Erythroblast (primary cell): ENCODE data around the gene IFT22.
"Not testable (repeated sequence)": the region's sequence is repeated elsewhere in the genome, so short reads cannot be mapped to it uniquely, and the experiment has no call there.

Source experiments
- DNase-seq, 2 experiments: peaks; one replicate each; lab custom pipeline; 2025; lab: John Stamatoyannopoulos, UW
- GATA1 ChIP-seq: IDR thresholded peaks from 2 replicates; pipeline ENCODE4 v1.6.1; 2011; ENCODE audit warnings: low read depth, mild to moderate bottlenecking, control low read depth, low read length, moderate library complexity
- POLR2A ChIP-seq: IDR thresholded peaks from 2 replicates; pipeline ENCODE4 v1.6.1; 2011; ENCODE audit warnings: mild to moderate bottlenecking, low read length

The IFT22 gene

DNA sequence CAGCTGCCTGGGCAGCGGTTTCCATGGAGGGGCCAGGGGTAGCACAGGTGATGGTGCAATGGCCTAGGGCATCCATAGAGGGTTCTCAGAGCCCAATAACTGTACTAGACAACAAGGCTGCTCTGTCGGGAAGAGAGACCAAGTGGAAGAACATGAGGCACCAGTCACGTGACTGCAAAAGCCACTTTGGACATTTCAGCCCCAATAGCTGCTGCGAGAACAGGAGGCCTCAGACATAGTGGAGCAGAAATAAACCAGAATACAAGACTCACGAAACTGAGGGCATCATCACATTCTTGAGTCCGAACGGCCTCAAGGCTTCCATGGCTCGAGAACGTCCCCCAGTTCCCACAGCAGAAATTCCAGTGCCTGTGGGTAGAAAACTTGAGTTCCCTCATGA is 44.5 kb downstream of the IFT22 start:
- TF ChIP-seq GATA1 (no peak), POLR2A (no peak)
- no peak for DNase-seq

DNA sequence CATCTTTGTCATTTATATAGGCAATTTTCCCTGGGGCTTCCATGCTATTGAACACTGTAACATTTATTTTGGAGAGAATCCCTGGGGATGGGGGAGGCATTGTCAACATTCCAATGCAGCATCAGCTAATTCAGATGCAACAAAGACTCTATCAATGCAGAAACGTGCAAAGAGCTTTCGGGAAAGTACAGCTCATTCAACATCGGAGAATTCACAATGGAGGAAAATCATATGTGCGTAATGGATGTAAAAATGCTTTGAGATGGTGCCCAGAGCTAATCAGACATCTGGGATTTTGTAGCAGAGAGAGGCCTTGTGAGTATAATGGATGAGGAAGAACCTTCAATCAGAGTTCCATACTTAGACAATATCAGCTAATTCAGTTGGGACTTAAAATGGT is 48.4 kb downstream of the IFT22 start:
- no peak for DNase-seq
- no peak for TF ChIP-seq GATA1
- no peak for TF ChIP-seq POLR2A

- TF ChIP-seq POLR2A (no peak), GATA1 (no peak)
- no peak for DNase-seq
Observed at GRCh38 chr7:101271021-101271420, 50.6 kb downstream of the IFT22 start.

- no peak for TF ChIP-seq GATA1
- TF ChIP-seq POLR2A: no peak
- no peak for DNase-seq
Observed at GRCh38 chr7:101269664-101270063, 51.9 kb downstream of the IFT22 start.

DNA sequence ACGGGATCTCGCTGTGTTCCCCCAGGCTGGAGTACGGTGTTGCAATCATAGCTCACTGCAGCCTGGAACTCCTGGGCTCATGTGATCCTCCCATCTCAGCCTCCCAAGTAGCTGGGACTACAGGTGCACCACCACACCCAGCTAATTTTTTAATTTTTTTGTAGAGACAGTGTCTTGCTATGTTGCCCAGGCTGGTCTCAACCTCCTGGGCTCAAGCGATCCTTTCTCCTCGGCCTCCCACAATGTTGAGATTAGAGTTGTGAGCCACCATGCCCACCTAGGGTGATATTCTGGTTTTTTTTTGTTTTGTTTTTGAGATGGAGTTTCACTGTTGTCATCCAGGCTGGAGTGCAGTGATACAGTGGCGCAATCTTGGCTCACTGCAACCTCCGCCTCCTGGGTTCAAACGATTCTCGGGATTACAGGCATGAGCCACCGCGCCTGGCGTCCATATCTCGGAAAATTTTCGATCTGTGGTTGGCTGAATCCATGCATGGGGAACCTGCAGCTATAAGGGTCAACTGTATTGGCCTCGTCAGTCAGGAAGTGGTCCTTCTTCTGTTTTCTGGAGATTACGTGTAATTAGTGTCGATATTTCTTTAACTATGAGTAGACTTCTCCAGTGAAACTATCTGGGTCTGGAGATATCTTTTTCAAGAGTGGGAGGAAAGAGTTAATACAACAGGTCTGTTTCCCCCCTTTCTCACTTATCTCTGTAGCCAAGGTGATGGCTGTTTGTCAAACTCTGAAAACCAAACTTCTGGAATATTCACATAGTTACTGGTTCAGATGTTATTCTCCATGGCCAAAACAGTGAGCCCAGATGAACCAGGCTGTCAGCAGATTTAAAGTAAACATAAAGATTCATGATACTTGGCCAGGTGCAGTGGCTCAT is 55.7 kb downstream of the IFT22 start:
- TF ChIP-seq POLR2A (no peak), GATA1 (no peak)
- DNase-seq: peak in 1 of 2 experiments; percentile 46

GRCh38 chr7:101264102-101264706 is 57.4 kb downstream of the IFT22 start:
- DNase-seq: not testable (repeated sequence)
